Measurements from ENCODE around the gene MGP.

Gene MGP

DNA sequence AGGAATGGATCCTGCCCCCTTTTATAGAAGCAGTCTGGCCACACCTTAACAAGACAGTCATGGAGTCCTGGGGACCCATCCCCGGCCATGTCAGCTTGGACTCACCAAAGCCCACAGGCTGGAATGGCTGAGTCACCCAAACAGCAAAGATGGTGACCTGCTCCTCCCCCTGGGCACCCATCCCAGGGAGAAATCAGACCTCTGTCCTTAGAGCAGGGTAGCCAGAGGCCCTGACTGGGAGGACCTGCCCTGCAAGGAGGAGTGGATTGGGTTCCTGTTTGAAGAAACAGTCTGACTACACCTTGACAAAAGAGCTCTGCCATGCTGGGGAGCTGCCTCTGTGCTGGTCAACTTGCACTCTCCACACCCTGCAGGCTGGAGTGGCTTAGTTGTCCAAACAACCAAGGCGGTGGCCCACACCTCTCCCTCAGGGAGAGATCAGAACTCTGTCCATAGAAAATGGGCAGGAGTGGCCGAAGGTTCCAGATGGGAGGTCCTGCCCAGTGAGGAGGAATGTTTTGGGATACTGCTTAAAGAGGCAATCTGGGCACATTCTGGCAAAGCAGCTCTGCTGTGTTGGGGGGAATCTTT is 16.6 kb downstream of the MGP start:
- H3K27me3 ChIP-seq (ENCODE audit: low read depth): no peaks in the 10 kb centered on the region
- no peak for DNase-seq (ENCODE audit: low spot score in 2 of 2)
- in situ Hi-C loops (cut with MboI; ENCODE audit: low sequenced_read_pairs): no loop called here

DNA sequence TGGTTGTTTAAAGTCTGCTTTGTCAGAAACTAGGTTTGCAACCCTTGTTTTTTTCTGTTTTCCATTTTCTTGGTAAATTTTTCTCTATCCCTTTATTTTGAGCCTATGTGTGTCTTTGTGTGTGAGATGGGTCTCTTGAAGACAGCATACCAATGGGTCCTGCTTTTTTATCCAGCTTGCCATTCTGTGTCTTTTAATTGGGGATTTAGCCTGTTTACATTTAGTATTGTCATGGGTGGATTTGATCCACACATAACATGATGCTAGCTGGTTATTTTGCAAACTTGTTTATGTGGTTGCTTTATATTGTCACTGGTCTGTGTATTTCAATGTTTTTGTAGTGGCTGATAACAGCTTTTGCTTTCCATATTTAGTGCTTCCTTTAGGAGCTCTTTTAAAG is 25.2 kb downstream of the MGP start:
- no peak overlapping the region for H3K4me3 ChIP-seq
- no peaks in the 10 kb centered on the region for H3K4me1 ChIP-seq
- in situ Hi-C loops (cut with MboI; ENCODE audit: low sequenced_read_pairs): no loop called here
- no peaks in the 10 kb centered on the region for H3K9me3 ChIP-seq
- no peak for DNase-seq (ENCODE audit: low spot score in 2 of 2)
- no peaks in the 10 kb centered on the region for H3K36me3 ChIP-seq (replicated peaks)
- H3K27me3 ChIP-seq (ENCODE audit: low read depth): 0 out of 2 replicates have a peak, but pooled peaks cover 3% of the 10 kb centered on the region

More for the DNA sequence above, 16.6 kb downstream of the MGP start:
- Histone ChIP-seq H3K9me3 (no peaks in the 10 kb centered on the region), H3K36me3 (replicated peaks) (no peaks in the 10 kb centered on the region), H3K4me1 (no peaks in the 10 kb centered on the region), H3K4me3 (no peak overlapping the region)

DNA sequence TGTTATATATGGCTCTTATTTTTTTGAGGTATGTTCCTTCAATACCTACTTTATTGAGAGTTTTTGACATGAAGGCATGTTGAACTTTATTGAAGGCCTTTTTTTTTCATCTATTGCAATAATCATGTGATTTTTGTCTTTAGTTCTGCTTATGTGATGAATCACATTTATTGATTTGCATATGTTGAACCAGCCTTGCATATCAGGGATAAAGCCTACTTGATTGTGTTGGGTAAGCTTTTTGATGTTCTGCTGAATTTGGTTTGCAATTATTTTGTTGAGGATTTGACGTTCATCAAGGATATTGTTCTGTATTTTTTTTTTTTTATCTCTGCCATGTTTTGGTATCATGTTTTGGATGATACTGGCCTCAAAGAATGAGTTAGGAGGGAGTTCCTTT is 27.1 kb downstream of the MGP start:
- Histone ChIP-seq H3K4me3 (no peak overlapping the region), H3K4me1 (no peaks in the 10 kb centered on the region), H3K9me3 (no peaks in the 10 kb centered on the region), H3K27me3 (ENCODE audit: low read depth) (0 out of 2 replicates have a peak, but pooled peaks cover 3% of the 10 kb centered on the region), H3K36me3 (replicated peaks) (no peaks in the 10 kb centered on the region)
- no peak for DNase-seq (ENCODE audit: low spot score in 2 of 2)
- in situ Hi-C loops (cut with MboI; ENCODE audit: low sequenced_read_pairs): no loop called here

DNA sequence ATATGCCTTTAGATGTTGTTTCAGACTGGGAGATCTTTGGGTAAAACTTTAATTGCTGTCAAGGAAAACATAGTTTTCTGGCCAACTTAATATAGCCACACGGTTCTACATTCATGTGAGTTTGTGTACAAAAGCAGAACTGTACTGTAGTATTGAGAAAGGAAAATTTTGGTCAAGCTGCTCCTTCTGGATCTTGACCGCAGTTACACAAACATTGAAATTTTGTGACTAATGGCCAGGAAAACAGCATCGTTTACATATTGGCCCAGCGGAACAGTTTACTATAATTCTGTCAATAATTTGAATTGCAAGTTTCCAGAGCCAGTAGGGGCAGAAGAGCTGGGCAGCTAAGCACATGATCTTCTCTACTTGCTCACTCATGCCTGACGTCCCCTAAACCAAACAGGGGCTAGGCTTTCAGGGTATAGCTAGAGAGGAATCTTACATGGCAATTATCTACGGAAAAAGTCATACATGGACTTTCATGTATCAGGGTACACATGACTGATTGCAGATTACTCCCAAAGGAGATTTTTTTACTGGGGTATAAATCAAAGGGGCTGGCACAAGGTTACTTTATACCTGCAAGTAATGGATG is 31.0 kb downstream of the MGP start:
- Histone ChIP-seq H3K4me1 (no peaks in the 10 kb centered on the region), H3K9me3 (no peaks in the 10 kb centered on the region), H3K27me3 (ENCODE audit: low read depth) (0 out of 2 replicates have a peak, but pooled peaks cover 3% of the 10 kb centered on the region), H3K36me3 (replicated peaks) (no peaks in the 10 kb centered on the region), H3K4me3 (no peak overlapping the region)
- no peak for DNase-seq (ENCODE audit: low spot score in 2 of 2)
- in situ Hi-C loops (cut with MboI; ENCODE audit: low sequenced_read_pairs): no loop called here

DNA sequence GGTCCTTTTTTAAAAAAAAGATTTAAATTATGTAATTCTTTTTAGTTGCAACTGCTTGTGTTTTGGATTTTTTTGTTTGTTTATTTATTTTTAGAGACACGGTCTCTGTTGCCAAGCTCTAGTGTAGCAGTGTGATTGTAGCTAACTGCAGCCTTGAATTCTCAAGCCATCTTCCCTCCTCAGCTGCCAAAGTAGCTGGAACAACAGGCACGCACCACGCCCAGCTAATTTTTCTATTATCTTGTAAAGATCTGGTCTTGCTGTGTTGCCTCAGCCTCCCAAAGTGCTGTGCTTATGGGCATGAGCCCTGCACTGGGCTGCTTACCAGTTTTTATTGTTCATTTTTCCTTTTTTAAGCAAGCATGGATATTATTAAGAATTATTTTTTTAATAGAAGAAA is 31.7 kb downstream of the MGP start:
- Histone ChIP-seq H3K36me3 (replicated peaks) (no peaks in the 10 kb centered on the region), H3K27me3 (ENCODE audit: low read depth) (0 out of 2 replicates have a peak, but pooled peaks cover 3% of the 10 kb centered on the region)
- in situ Hi-C loops (cut with MboI; ENCODE audit: low sequenced_read_pairs): no loop called here

DNA sequence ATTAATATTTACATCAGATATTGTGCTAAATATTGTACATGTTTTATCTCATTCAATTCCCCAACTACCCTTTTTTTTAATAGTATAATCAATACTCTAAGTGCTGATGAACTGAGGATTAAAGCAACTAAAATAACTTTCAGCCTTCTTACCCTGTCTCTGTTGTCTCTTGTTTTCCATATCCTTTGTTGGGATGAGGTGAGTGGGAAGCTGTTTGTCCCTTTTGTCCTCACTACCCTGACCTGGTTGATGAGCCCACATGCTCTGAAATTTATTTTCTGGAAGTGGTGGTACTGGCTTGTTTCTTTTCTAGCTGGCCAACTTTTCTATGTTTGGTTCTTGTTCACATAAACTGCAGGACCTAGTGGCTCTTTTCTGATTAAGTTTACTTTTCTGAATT is 32.8 kb downstream of the MGP start:
- DNase-seq (ENCODE audit: low spot score in 2 of 2): no peak
- H3K4me1 ChIP-seq: no peaks in the 10 kb centered on the region
- H3K9me3 ChIP-seq: no peaks in the 10 kb centered on the region
- in situ Hi-C loops (cut with MboI; ENCODE audit: low sequenced_read_pairs): no loop called here
- H3K4me3 ChIP-seq: no peak overlapping the region
- no peaks in the 10 kb centered on the region for H3K27me3 ChIP-seq (ENCODE audit: low read depth)
- no peaks in the 10 kb centered on the region for H3K36me3 ChIP-seq (replicated peaks)

More for the DNA sequence above, 31.7 kb downstream of the MGP start:
- H3K4me1 ChIP-seq: no peaks in the 10 kb centered on the region
- peak; percentile 10 to 21 for DNase-seq (ENCODE audit: low spot score in 2 of 2)
- H3K4me3 ChIP-seq: no peak overlapping the region
- no peaks in the 10 kb centered on the region for H3K9me3 ChIP-seq

DNA sequence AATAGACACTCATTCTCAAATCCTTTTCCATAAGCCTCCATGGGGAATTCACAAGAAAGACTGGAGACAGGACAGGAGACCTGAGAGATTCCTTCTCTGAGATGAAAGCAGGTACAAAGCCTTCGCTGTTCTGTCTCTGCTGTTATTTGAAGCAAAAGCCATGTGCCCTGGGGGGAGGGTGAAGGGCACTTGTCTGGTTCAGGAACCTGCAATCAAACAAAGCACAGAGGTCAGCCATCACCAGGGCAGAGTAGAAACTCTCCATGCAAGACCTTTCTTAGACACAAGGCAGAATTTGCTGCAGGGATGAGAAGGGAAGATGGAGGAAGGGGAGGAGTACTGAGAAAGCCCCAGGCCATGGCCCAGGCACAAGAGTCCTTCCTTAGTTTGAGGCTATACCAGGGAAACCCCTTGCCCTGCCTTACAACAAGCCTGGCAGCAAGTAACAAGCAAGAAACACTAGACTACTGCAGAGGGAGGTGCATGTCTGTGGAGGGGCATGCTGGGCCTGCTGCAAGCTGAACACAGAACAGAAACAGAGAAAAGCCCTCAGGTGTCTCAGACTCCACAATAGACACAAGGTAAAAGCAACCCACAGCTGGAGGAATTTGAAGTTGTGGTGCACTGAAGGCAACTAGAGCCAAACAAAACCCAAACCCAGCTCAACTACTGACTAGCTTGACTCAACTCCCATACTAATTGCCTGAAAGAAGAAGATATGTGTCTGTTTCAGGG is 34.6 kb downstream of the MGP start:
- DNase-seq (ENCODE audit: low spot score in 2 of 2): no peak
- Histone ChIP-seq H3K4me1 (no peaks in the 10 kb centered on the region), H3K36me3 (replicated peaks) (no peaks in the 10 kb centered on the region), H3K9me3 (no peaks in the 10 kb centered on the region), H3K4me3 (no peak overlapping the region), H3K27me3 (ENCODE audit: low read depth) (no peaks in the 10 kb centered on the region)
- in situ Hi-C loops (cut with MboI; ENCODE audit: low sequenced_read_pairs): no loop called here

DNA sequence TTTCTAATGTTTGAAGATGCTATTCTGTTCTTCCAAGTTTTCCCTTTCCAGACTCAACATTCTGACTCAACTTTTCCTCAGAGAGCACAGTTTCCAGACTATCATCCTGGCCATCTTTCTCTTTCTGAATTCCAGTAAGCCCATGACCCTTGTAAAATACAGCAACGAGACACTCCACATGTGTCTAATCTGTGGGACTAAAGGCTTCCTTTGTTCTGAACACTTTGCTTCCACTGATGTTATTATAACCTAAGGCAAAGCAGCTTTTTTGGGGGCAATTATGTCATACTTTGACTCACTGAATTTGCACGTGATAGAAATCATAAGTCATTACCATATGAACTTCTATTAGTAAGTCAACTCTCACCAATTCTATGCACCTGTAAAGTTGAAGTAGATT is 36.0 kb downstream of the MGP start:
- in situ Hi-C loops (cut with MboI; ENCODE audit: low sequenced_read_pairs): no loop called here
- no peaks in the 10 kb centered on the region for H3K36me3 ChIP-seq (replicated peaks)
- DNase-seq (ENCODE audit: low spot score in 2 of 2): no peak
- no peaks in the 10 kb centered on the region for H3K27me3 ChIP-seq (ENCODE audit: low read depth)
- no peak overlapping the region for H3K4me3 ChIP-seq
- H3K4me1 ChIP-seq: no peaks in the 10 kb centered on the region
- H3K9me3 ChIP-seq: no peaks in the 10 kb centered on the region

DNA sequence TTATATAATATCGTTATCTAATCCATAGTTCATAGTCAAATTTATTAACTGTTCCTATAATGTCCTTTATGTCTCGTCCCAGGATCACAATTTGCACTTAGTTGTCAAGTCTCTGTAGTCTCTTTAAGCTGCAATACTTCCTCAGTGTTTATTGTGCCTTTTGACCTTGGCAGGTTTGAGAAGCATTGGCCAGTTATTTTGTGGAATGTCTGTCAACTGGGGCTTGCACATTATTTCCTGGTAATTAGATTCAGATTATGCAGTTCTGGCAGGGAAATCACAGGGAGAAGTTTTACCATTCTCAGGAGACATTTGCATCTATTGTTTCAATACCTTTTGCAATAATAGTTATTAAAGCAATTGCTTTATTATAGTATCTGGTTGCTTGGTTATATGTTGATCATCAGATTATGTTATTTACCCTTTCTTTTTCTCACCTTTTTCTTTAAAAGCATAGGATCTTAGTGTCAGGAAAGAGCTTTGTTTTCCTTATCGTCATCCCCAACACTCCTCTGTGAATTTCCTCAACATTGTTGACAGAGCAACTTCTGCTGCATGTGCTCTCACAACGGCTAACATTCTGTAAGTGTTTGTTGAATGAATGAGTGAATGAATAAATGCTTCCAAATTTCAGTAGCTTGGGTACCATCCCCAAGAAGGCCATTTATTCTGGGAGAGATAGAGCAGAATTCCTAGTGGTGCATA is 38.6 kb downstream of the MGP start:
- Histone ChIP-seq H3K4me3 (no peak overlapping the region), H3K27me3 (ENCODE audit: low read depth) (no peaks in the 10 kb centered on the region), H3K4me1 (no peaks in the 10 kb centered on the region), H3K9me3 (no peaks in the 10 kb centered on the region), H3K36me3 (replicated peaks) (no peaks in the 10 kb centered on the region)
- no peak for DNase-seq (ENCODE audit: low spot score in 2 of 2)
- in situ Hi-C loops (cut with MboI; ENCODE audit: low sequenced_read_pairs): no loop called here

DNA sequence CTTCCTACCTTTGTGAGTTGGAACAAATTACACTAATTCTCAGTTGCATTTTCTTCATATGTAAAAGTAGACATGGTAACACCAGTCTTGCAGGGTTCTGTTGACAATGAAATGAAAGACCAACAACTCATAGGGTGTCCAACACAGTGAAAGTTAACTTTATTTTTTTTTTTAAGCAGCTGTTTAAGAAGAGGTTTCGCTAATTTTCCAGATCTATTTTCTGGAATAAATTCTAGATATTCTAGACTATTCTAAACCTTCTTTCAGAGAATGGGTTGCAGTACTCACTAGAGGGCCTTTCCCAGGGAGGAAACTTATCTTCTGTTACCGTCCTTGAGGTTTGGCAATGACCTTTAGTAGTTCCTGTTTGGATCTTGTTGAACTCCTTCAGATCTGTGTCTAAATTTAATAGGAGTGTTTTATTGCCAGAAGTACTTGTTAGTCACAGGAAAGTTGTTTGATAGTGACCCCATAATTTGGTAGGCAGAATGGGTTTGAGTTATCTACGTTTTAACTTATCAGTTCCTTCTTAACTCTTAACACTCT is 39.5 kb downstream of the MGP start:
- H3K9me3 ChIP-seq: no peaks in the 10 kb centered on the region
- in situ Hi-C loops (cut with MboI; ENCODE audit: low sequenced_read_pairs): no loop called here
- no peak for DNase-seq (ENCODE audit: low spot score in 2 of 2)
- no peaks in the 10 kb centered on the region for H3K27me3 ChIP-seq (ENCODE audit: low read depth)
- no peaks in the 10 kb centered on the region for H3K4me1 ChIP-seq
- H3K4me3 ChIP-seq: no peak overlapping the region
- no peaks in the 10 kb centered on the region for H3K36me3 ChIP-seq (replicated peaks)

DNA sequence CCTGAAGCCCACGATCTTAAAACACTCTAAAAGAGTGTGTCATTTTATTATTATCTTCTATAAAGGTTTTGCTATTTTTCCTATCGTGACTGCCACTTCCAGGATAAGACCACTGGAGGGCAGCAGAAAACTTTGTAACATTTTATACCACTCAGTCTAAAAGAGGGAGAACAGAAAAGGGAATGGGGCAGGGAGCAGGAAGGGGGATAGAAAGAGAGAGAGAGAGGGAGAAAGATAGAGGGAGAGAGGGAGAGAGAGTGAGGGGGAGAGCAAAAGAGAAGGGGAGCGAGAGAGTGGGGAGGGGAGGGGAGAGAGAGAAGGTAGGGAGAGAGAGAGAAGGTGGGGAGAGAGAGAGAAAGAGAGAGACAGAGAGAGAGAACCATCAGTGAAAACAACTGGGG is 40.3 kb downstream of the MGP start:
- Histone ChIP-seq H3K4me3 (no peak overlapping the region), H3K27me3 (ENCODE audit: low read depth) (no peaks in the 10 kb centered on the region; the same call in 1 of the 2 replicates), H3K9me3 (no peaks in the 10 kb centered on the region), H3K4me1 (no peaks in the 10 kb centered on the region), H3K36me3 (replicated peaks) (no peaks in the 10 kb centered on the region)
- peak; percentile 22 to 44 for DNase-seq (ENCODE audit: low spot score in 2 of 2)
- in situ Hi-C loops (cut with MboI; ENCODE audit: low sequenced_read_pairs): no loop called here

DNA sequence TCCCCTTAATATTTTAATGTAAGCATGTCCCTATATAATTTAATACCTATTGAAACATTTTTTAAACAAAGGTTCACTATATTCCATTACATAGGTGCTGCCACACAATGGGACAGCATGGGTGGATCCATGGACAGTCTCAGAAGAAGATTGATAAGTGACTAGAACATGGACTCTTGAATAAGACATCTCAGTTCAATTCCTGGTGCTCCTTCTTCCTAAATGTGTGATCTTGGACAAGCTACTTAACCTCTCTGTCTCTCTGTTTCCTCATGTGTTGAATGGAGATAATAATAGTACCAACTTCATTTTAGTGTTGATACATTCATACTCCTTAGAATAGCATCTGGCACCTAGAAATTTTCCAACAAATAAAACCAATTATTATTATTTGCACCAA is 41.3 kb downstream of the MGP start:
- in situ Hi-C loops (cut with MboI; ENCODE audit: low sequenced_read_pairs): no loop called here

DNA sequence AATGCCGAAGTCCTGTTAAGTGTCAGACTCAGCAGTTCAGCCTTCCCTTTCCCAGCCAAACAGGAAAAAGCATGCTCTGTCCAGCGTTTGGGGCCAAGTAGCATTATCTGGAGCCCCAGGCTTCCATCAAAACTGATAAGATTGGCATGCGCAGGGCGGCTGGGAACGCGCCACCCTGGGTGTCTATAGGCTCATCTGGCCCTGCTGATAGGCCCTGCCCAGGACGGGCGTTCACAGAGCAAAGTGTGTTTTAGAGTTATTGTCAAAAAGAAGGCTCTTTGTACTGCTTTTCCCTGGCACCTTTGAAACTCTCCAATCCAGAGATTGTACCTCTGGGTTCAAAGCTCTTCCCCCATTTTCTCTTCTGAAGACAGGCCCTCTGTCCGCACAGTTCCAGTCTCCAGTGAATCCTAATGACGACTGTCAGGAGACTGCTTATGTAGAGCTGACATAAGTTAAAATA is 42.2 kb downstream of the MGP start, which contains the start of gene ART4:
Gene ART4, minus strand, starts transcription at position 102 of the 463 bp plus-strand sequence. CDS start 413 bp downstream, outside the sequence.
- Histone ChIP-seq H3K4me1 (no peaks in the 10 kb centered on the region), H3K9me3 (no peaks in the 10 kb centered on the region), H3K4me3 (no peak within 1 kb of the TSS), H3K27me3 (ENCODE audit: low read depth) (no peaks in the 10 kb centered on the region; the same call in 1 of the 2 replicates), H3K36me3 (replicated peaks) (no peaks in the 10 kb centered on the region)
- DNase-seq (ENCODE audit: low spot score in 2 of 2): no peak
- in situ Hi-C loops (cut with MboI; ENCODE audit: low sequenced_read_pairs): no loop called here

More for the DNA sequence above, 41.3 kb downstream of the MGP start:
- H3K4me3 ChIP-seq: no peak overlapping the region
- no peaks in the 10 kb centered on the region for H3K9me3 ChIP-seq
- H3K27me3 ChIP-seq (ENCODE audit: low read depth): no peaks in the 10 kb centered on the region; the same call in 1 of the 2 replicates
- no peaks in the 10 kb centered on the region for H3K36me3 ChIP-seq (replicated peaks)
- DNase-seq (ENCODE audit: low spot score in 2 of 2): no peak
- H3K4me1 ChIP-seq: no peaks in the 10 kb centered on the region
